Osteoblast (primary cell): ENCODE data around the gene ALDH3B1. TPM values are rescaled to one million over a fixed set of nuclear protein-coding genes. Genes with fewer than 3 reads are reported as not detected.

ENCODE experiments used
- DNase-seq: peaks from one replicate; pipeline ENCODE4 v3.0.0; 2011; ENCODE audit warnings: low spot score, mixed read lengths; ENCODE audit not compliant: insufficient read length; ENCODE audit errors: missing footprints
- H2AFZ ChIP-seq: 2 replicates; pipeline ENCODE4 v1.6.0; 2011; ENCODE audit warnings: mild to moderate bottlenecking, low read length
- H3K27ac ChIP-seq: 2 replicates; pipeline ENCODE4 v1.5.1; 2011; ENCODE audit warnings: mild to moderate bottlenecking, low read depth, low read length, moderate library complexity
- H3K27me3 ChIP-seq: 2 replicates; pipeline ENCODE4 v1.6.0; 2012; ENCODE audit warnings: mild to moderate bottlenecking, control low read depth, inconsistent platforms, low read length, moderate library complexity; ENCODE audit not compliant: insufficient read depth
- H3K36me3 ChIP-seq: 2 replicates; pipeline ENCODE4 v1.5.1; 2011; ENCODE audit warnings: mild to moderate bottlenecking, low read length, control low read depth, moderate library complexity; ENCODE audit not compliant: insufficient read depth
- H3K4me1 ChIP-seq: 2 replicates; pipeline ENCODE4 v1.5.1; 2011; ENCODE audit warnings: mild to moderate bottlenecking, low read length, control low read depth, moderate library complexity; ENCODE audit not compliant: insufficient read depth
- H3K4me2 ChIP-seq: 2 replicates; pipeline ENCODE4 v1.6.0; 2011; ENCODE audit warnings: mild to moderate bottlenecking, low read length; ENCODE audit not compliant: insufficient read depth
- H3K4me3 ChIP-seq: fragments of 200-600 bp; sonication (generic); 3 replicates; pipeline ENCODE4 v1.5.1; 2012; ENCODE audit warnings: mild to moderate bottlenecking, low read length, inconsistent platforms; ENCODE audit not compliant: insufficient read depth
- H3K79me2 ChIP-seq: 2 replicates; pipeline ENCODE4 v1.6.0; 2012; ENCODE audit warnings: mild to moderate bottlenecking, low read length, control low read depth, inconsistent platforms; ENCODE audit not compliant: insufficient read depth
- H3K9me3 ChIP-seq: 2 replicates; pipeline ENCODE4 v1.5.1; 2011; ENCODE audit warnings: low read depth, low read length, control low read depth
- H4K20me1 ChIP-seq: 2 replicates; pipeline ENCODE4 v1.6.0; 2012; ENCODE audit warnings: mild to moderate bottlenecking, low read length, control low read depth; ENCODE audit not compliant: insufficient read depth
- CTCF ChIP-seq: IDR thresholded peaks from 2 replicates; pipeline ENCODE4 v1.5.1; 2011; ENCODE audit warnings: mild to moderate bottlenecking, low read depth, low read length, moderate library complexity; ENCODE audit errors: extremely low read depth
- total RNA-seq: library from RNA; depleted of rRNA; stranded (reverse); fragments of >200 nt; gene quantifications from 2 replicates; pipeline ENCODE4 v1.2.3, GENCODE V29; 2012

ALDH3B1 gene
- total RNA-seq, 1 donor: 63.0 TPM

GRCh38 chr11:68071281-68072048 is 61.3 kb downstream of the ALDH3B1 start:
- Histone ChIP-seq H3K4me3 (no peak overlapping the region), H3K9me3 (no peaks in the 10 kb centered on the region), H3K4me2 (no peak overlapping the region), H2AFZ (no peak overlapping the region), H3K36me3 (peaks cover 27% of the 10 kb centered on the region), H3K27me3 (no peaks in the 10 kb centered on the region), H4K20me1 (no peaks in the 10 kb centered on the region), H3K79me2 (no peaks in the 10 kb centered on the region), H3K4me1 (no peaks in the 10 kb centered on the region), H3K27ac (no peak overlapping the region)
- TF ChIP-seq CTCF: no peak
- no peak for DNase-seq

- Histone ChIP-seq H3K9me3 (no peaks in the 10 kb centered on the region), H3K27ac (no peak overlapping the region), H3K4me2 (no peak overlapping the region), H3K36me3 (peaks cover 18% of the 10 kb centered on the region), H4K20me1 (no peaks in the 10 kb centered on the region), H3K4me3 (no peak overlapping the region), H3K4me1 (no peaks in the 10 kb centered on the region), H2AFZ (no peak overlapping the region), H3K79me2 (no peaks in the 10 kb centered on the region), H3K27me3 (no peaks in the 10 kb centered on the region)
- TF ChIP-seq CTCF: no peak
- no peak for DNase-seq
Measured at GRCh38 chr11:68074584-68075352, 64.6 kb downstream of the ALDH3B1 start.

- peaks cover 4% of the 10 kb centered on the region for H3K36me3 ChIP-seq
Measured at GRCh38 chr11:68076371-68077042, 66.4 kb downstream of the ALDH3B1 start.

More at GRCh38 chr11:68076371-68077042, 66.4 kb downstream of the ALDH3B1 start:
- Histone ChIP-seq H3K27me3 (no peaks in the 10 kb centered on the region), H3K4me1 (no peaks in the 10 kb centered on the region), H3K9me3 (no peaks in the 10 kb centered on the region), H3K27ac (no peak overlapping the region), H3K4me3 (no peak overlapping the region), H2AFZ (no peak overlapping the region), H3K79me2 (no peaks in the 10 kb centered on the region), H3K4me2 (no peak overlapping the region), H4K20me1 (peaks cover 2% of the 10 kb centered on the region)
- TF ChIP-seq CTCF: no peak
- DNase-seq: no peak
